Keratinocyte (primary cell): ENCODE results near the gene LSM3. TPM values are rescaled to one million over a fixed set of nuclear protein-coding genes. Genes with fewer than 3 reads are reported as not detected.
A peak's percentile ranks its signal among the peaks of the same experiment; 100 is the strongest.

ENCODE experiments used
- DNase-seq: peaks from one replicate; pipeline ENCODE4 v3.0.0-alpha.2; 2011; ENCODE audit warnings: low read depth, missing footprints, low spot score
- FAIRE-seq: peaks from 2 replicates; lab custom pipeline; 2011; peaks lifted over from hg19 to GRCh38; lab: Jason Lieb, UNC
- H2AFZ ChIP-seq: 2 replicates; pipeline ENCODE4 v1.6.0; 2012; ENCODE audit warnings: low read length, control low read depth, inconsistent platforms; ENCODE audit not compliant: control insufficient read depth
- H3K27ac ChIP-seq: 2 replicates; pipeline ENCODE4 v1.5.1; 2011; ENCODE audit warnings: low read length; ENCODE audit not compliant: control insufficient read depth, insufficient read depth
- H3K27me3 ChIP-seq: 3 replicates; pipeline ENCODE4 v1.6.0; 2011; ENCODE audit warnings: low read length; ENCODE audit not compliant: control insufficient read depth, insufficient read depth; ENCODE audit errors: extremely low read depth
- H3K36me3 ChIP-seq, 2 experiments: 2 replicates in 1 of 2; 3 replicates in 1 of 2; pipeline ENCODE4 v1.5.1; 2011; ENCODE audit warnings: low read length in 2 of 2, mild to moderate bottlenecking in 1 of 2; ENCODE audit not compliant: control insufficient read depth in 2 of 2, insufficient read depth in 2 of 2; ENCODE audit errors: extremely low read depth in 1 of 2
- H3K4me1 ChIP-seq: 3 replicates; pipeline ENCODE4 v1.5.1; 2011; ENCODE audit warnings: low read length; ENCODE audit not compliant: control insufficient read depth, insufficient read depth; ENCODE audit errors: extremely low read depth
- H3K4me2 ChIP-seq: 3 replicates; pipeline ENCODE4 v1.6.0; 2011; ENCODE audit warnings: low read depth, low read length; ENCODE audit not compliant: control insufficient read depth, insufficient read depth; ENCODE audit errors: extremely low read depth
- H3K4me3 ChIP-seq, 3 experiments: fragments of 200-600 bp in 1 of 3; sonication (generic) in 1 of 3; 2 replicates in 2 of 3; 3 replicates in 1 of 3; pipeline ENCODE4 v1.5.1; 2011 to 2016; ENCODE audit warnings: low read length in 3 of 3, mild to moderate bottlenecking in 3 of 3, control low read depth in 2 of 3, inconsistent platforms in 1 of 3, low read depth in 1 of 3, mixed read lengths in 1 of 3, mixed run types in 1 of 3, moderate library complexity in 1 of 3; ENCODE audit not compliant: control insufficient read depth in 2 of 3, insufficient read depth in 2 of 3; ENCODE audit errors: extremely low read depth in 1 of 3
- H3K79me2 ChIP-seq: 2 replicates; pipeline ENCODE4 v1.6.0; 2012; ENCODE audit warnings: low read length; ENCODE audit not compliant: control insufficient read depth, insufficient read depth
- H3K9ac ChIP-seq: 3 replicates; pipeline ENCODE4 v1.6.0; 2011; ENCODE audit warnings: low read length; ENCODE audit not compliant: control insufficient read depth, insufficient read depth; ENCODE audit errors: extremely low read depth
- H3K9me1 ChIP-seq: 3 replicates; pipeline ENCODE4 v1.6.0; 2011; ENCODE audit warnings: low read length; ENCODE audit not compliant: control insufficient read depth, insufficient read depth; ENCODE audit errors: extremely low read depth
- H3K9me3 ChIP-seq: 2 replicates; pipeline ENCODE4 v1.5.1; 2012; ENCODE audit warnings: low read depth, low read length; ENCODE audit not compliant: control insufficient read depth
- H4K20me1 ChIP-seq: 3 replicates; pipeline ENCODE4 v1.6.0; 2011; ENCODE audit warnings: low read length; ENCODE audit not compliant: control insufficient read depth, insufficient read depth; ENCODE audit errors: extremely low read depth
- CTCF ChIP-seq, 3 experiments: IDR thresholded peaks in 1 of 3; conservative IDR thresholded peaks in 1 of 3; optimal IDR thresholded peaks in 1 of 3; 2 replicates in 2 of 3; 3 replicates in 1 of 3; pipeline versions ENCODE3 to v1.5.1; 2011; ENCODE audit warnings: low read length in 3 of 3, mild to moderate bottlenecking in 3 of 3, moderate library complexity in 2 of 3, control low read depth in 1 of 3, inconsistent platforms in 1 of 3; ENCODE audit not compliant: insufficient read depth in 2 of 3; ENCODE audit errors: extremely low read depth in 1 of 3
- EZH2 ChIP-seq: IDR thresholded peaks from one replicate; pipeline ENCODE4 v1.6.1; 2012; ENCODE audit warnings: inconsistent platforms, mild to moderate bottlenecking, low read length, moderate library complexity
- dilution Hi-C: fragments of 300-500 bp; cut with MboI; formaldehyde crosslinking; loops from one replicate; pipeline ENCODE4 v1.7.0; 2020; ENCODE audit warnings: low sequenced_read_pairs; ENCODE audit not compliant: extremely low pct_ligation_motif_present
- polyA plus RNA-seq, 5 experiments: library from polyadenylated mRNA; depleted of rRNA in 3 of 5; stranded (reverse) in 3 of 5; stranded (forward) in 1 of 5; unstranded in 1 of 5; fragments of >200 nt; gene quantifications; 1 replicate in 1 of 5; 2 replicates in 3 of 5; 3 replicates in 1 of 5; pipeline versions ENCODE4 v1.2.1 to v1.2.3, GENCODE V29; 2011 to 2012; ENCODE audit warnings: missing spikeins in 2 of 5, low read depth in 1 of 5, low replicate concordance in 1 of 5

The LSM3 gene
- polyA plus RNA-seq, 1 donor (not counting 4 experiments of a cell fraction or from before 2014, with no cell fraction given), result 26.1 TPM

- no peaks in the 10 kb centered on the region for H4K20me1 ChIP-seq
- FAIRE-seq (peak; percentile 32), DNase-seq (no peak)
- no peak overlapping the region for H2AFZ ChIP-seq
- H3K9ac ChIP-seq, result peak overlapping the region; percentile 11
- H3K27me3 ChIP-seq, result no peaks in the 10 kb centered on the region
- H3K79me2 ChIP-seq, result no peaks in the 10 kb centered on the region
- peak overlapping the region; percentile 68 for H3K27ac ChIP-seq
- no peak overlapping the region for H3K4me3 ChIP-seq
- no peaks in the 10 kb centered on the region for H3K9me3 ChIP-seq
- no peaks in the 10 kb centered on the region for H3K9me1 ChIP-seq
- H3K4me1 ChIP-seq, result peaks cover 23% of the 10 kb centered on the region
- dilution Hi-C loops, result no loop called here
- TF ChIP-seq EZH2 (no peak), CTCF (optimal IDR thresholded peaks at IDR 0.05 in 1 of 3, IDR thresholded peaks at IDR 0.05 in 1 of 3, conservative IDR thresholded peaks at IDR 0.05 in 1 of 3; ENCODE audit: extremely low read depth in 1 of 3, insufficient read depth in 2 of 3, low read length in 3 of 3) (no peak)
- H3K4me2 ChIP-seq, result peak overlapping the region; percentile 43
- H3K36me3 ChIP-seq, result no peaks in the 10 kb centered on the region
Measured at GRCh38 chr3:14235003-14235911, 56.6 kb downstream of the LSM3 start.

GRCh38 chr3:14235912-14236295 lies 57.3 kb downstream of the LSM3 start:
- no peak overlapping the region for H3K27ac ChIP-seq
- no peak overlapping the region for H3K9ac ChIP-seq
- FAIRE-seq, result no peak
- peaks cover 23% of the 10 kb centered on the region for H3K4me1 ChIP-seq
- TF ChIP-seq CTCF (optimal IDR thresholded peaks at IDR 0.05 in 1 of 3, IDR thresholded peaks at IDR 0.05 in 1 of 3, conservative IDR thresholded peaks at IDR 0.05 in 1 of 3; ENCODE audit: extremely low read depth in 1 of 3, insufficient read depth in 2 of 3, low read length in 3 of 3) (no peak), EZH2 (no peak)
- dilution Hi-C loops, result no loop called here
- no peaks in the 10 kb centered on the region for H4K20me1 ChIP-seq
- no peaks in the 10 kb centered on the region for H3K9me1 ChIP-seq
- H3K27me3 ChIP-seq, result no peaks in the 10 kb centered on the region
- no peaks in the 10 kb centered on the region for H3K36me3 ChIP-seq
- no peaks in the 10 kb centered on the region for H3K9me3 ChIP-seq
- H3K79me2 ChIP-seq, result no peaks in the 10 kb centered on the region
- no peak overlapping the region for H2AFZ ChIP-seq
- no peak overlapping the region for H3K4me3 ChIP-seq
- peak overlapping the region; percentile 43 for H3K4me2 ChIP-seq
- DNase-seq, result no peak
